HL-60 (cell line): ENCODE measurements around the gene KIF22.

Source experiments
- GABPA ChIP-seq: IDR thresholded peaks from 2 replicates; pipeline ENCODE4 v1.6.1; 2012; ENCODE audit warnings: low read depth
- POLR2AphosphoS5 ChIP-seq: IDR thresholded peaks from 2 replicates; pipeline ENCODE4 v1.6.1; 2012; ENCODE audit warnings: low read depth
- TF ChIP-seq, protein P1 (sequence below): IDR thresholded peaks from one replicate; pipeline ENCODE4 v1.5.1; 2011; ENCODE audit warnings: low read length, control low read depth, inconsistent platforms; ENCODE audit not compliant: insufficient read depth

DNA sequence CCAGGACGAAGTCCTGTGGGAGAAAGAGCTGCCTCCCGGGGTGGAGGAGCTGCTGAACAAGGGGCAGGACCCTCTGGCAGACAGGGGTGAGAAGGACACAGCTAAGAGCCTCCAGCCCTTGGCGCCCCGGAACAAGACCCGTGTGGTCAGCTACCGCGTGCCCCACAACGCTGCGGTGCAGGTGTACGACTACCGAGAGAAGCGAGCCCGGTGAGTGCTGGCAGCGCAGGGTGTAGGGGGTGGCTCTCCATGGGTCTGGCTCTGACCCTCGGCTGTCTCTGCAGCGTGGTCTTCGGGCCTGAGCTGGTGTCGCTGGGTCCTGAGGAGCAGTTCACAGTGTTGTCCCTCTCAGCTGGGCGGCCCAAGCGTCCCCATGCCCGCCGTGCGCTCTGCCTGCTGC is 51.1 kb downstream of the KIF22 start:
- TF ChIP-seq POLR2AphosphoS5, result no peak
- TF ChIP-seq, protein P1, sequence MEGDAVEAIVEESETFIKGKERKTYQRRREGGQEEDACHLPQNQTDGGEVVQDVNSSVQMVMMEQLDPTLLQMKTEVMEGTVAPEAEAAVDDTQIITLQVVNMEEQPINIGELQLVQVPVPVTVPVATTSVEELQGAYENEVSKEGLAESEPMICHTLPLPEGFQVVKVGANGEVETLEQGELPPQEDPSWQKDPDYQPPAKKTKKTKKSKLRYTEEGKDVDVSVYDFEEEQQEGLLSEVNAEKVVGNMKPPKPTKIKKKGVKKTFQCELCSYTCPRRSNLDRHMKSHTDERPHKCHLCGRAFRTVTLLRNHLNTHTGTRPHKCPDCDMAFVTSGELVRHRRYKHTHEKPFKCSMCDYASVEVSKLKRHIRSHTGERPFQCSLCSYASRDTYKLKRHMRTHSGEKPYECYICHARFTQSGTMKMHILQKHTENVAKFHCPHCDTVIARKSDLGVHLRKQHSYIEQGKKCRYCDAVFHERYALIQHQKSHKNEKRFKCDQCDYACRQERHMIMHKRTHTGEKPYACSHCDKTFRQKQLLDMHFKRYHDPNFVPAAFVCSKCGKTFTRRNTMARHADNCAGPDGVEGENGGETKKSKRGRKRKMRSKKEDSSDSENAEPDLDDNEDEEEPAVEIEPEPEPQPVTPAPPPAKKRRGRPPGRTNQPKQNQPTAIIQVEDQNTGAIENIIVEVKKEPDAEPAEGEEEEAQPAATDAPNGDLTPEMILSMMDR, result no peak
- TF ChIP-seq GABPA, result no peak
